ENCODE measurements around the gene SUMO3.

SUMO3 gene

GRCh38 chr21:44831227-44831860, 13.5 kb upstream of the SUMO3 start:
- no peak for DNase-seq (ENCODE audit: low read depth, low spot score)

- no peak for DNase-seq (ENCODE audit: low read depth, low spot score)
These were observed 11.7 kb upstream of the SUMO3 start for GRCh38 chr21:44829507-44830092.

GRCh38 chr21:44828362-44829056, 10.6 kb upstream of the SUMO3 start:
- DNase-seq (ENCODE audit: low read depth, low spot score): no peak

GRCh38 chr21:44823179-44823660, 5.4 kb upstream of the SUMO3 start:
- DNase-seq (ENCODE audit: low read depth, low spot score): no peak

GRCh38 chr21:44822484-44823178, 4.8 kb upstream of the SUMO3 start:
- no peak for DNase-seq (ENCODE audit: low read depth, low spot score)

- no peak for DNase-seq (ENCODE audit: low read depth, low spot score)
These were observed 3.0 kb upstream of the SUMO3 start for GRCh38 chr21:44820851-44821250.

GRCh38 chr21:44819283-44820243, 1.7 kb upstream of the SUMO3 start:
- no peak for DNase-seq (ENCODE audit: low read depth, low spot score)

- no peak for DNase-seq (ENCODE audit: low read depth, low spot score)
These were observed 764 bp upstream of the SUMO3 start for GRCh38 chr21:44818640-44819011.

- peak; percentile 73 for DNase-seq (ENCODE audit: low read depth, low spot score)
These were observed 369 bp downstream of the SUMO3 start for GRCh38 chr21:44817506-44817880.

GRCh38 chr21:44816761-44817505, 929 bp downstream of the SUMO3 start:
- DNase-seq (ENCODE audit: low read depth, low spot score): no peak

- no peak for DNase-seq (ENCODE audit: low read depth, low spot score)
These were observed 1.8 kb downstream of the SUMO3 start for GRCh38 chr21:44815852-44816628.

- DNase-seq (ENCODE audit: low read depth, low spot score): no peak
These were observed 2.6 kb downstream of the SUMO3 start for GRCh38 chr21:44815225-44815624.

GRCh38 chr21:44814498-44815023, 3.3 kb downstream of the SUMO3 start:
- DNase-seq (ENCODE audit: low read depth, low spot score): no peak

GRCh38 chr21:44813727-44814126, 4.1 kb downstream of the SUMO3 start:
- DNase-seq (ENCODE audit: low read depth, low spot score): no peak

GRCh38 chr21:44813149-44813548, 4.7 kb downstream of the SUMO3 start:
- DNase-seq (ENCODE audit: low read depth, low spot score): no peak

- DNase-seq (ENCODE audit: low read depth, low spot score): no peak
These were observed 5.2 kb downstream of the SUMO3 start for GRCh38 chr21:44812640-44813039.

GRCh38 chr21:44810779-44811178, 7.1 kb downstream of the SUMO3 start:
- no peak for DNase-seq (ENCODE audit: low read depth, low spot score)

- no peak for DNase-seq (ENCODE audit: low read depth, low spot score)
These were observed 12.0 kb downstream of the SUMO3 start for GRCh38 chr21:44805859-44806258.

GRCh38 chr21:44805226-44805625, 12.6 kb downstream of the SUMO3 start:
- DNase-seq (ENCODE audit: low read depth, low spot score): no peak

GRCh38 chr21:44804762-44805161, 13.1 kb downstream of the SUMO3 start:
- DNase-seq (ENCODE audit: low read depth, low spot score): no peak
